Panc1 (cell line): ENCODE results near the gene LRRC25. TPM values are rescaled to one million over a fixed set of nuclear protein-coding genes. Genes with fewer than 3 reads are reported as not detected.
"Not testable (repeated sequence)": the region's sequence is repeated elsewhere in the genome, so short reads cannot be mapped to it uniquely, and the experiment has no call there.

ENCODE experiments used
- ATAC-seq: fragments of 200-7000 bp; cut with Tn5 transposase; 2 replicates; pipeline ENCODE4 v1.9.1; 2020; ENCODE audit warnings: mild to moderate bottlenecking, moderate library complexity
- BruUV-seq: library from RNA; stranded (reverse); fragments of 400-500 nt; replicated peaks from 2 replicates; lab custom pipeline; 2021; lab: Mats Ljungman, UMichigan
- CTCF ChIA-PET: fragments of 300-600 bp; sonication (Branson Sonifier 250); formaldehyde crosslinking; loops from one replicate; lab custom pipeline; 2022; ENCODE audit warnings: antibody characterized with exemption; lab: Charles Lee
- POLR2A ChIA-PET: fragments of 300-600 bp; sonication (Branson Sonifier 250); formaldehyde crosslinking; loops from one replicate; lab custom pipeline; 2022; ENCODE audit warnings: antibody characterized with exemption; lab: Charles Lee
- DNase-seq: peaks from one replicate; pipeline ENCODE4 v3.0.0-alpha.2; 2010; ENCODE audit warnings: low read depth, low spot score
- H3K27ac ChIP-seq: 2 replicates; pipeline ENCODE4 v1.5.1; 2011; ENCODE audit warnings: mild to moderate bottlenecking, low read length, inconsistent platforms
- H3K27me3 ChIP-seq: fragments of 200-500 bp; sonication (Bioruptor generic); 2 replicates; pipeline ENCODE4 v1.6.0; 2014; ENCODE audit warnings: low read length, inconsistent platforms; ENCODE audit not compliant: control insufficient read depth, insufficient read depth
- H3K36me3 ChIP-seq: fragments of 200-500 bp; sonication (Bioruptor generic); 2 replicates; pipeline ENCODE4 v1.5.1; 2014; ENCODE audit warnings: inconsistent platforms, mild to moderate bottlenecking, low read length, moderate library complexity; ENCODE audit not compliant: control insufficient read depth, insufficient read depth
- H3K4me1 ChIP-seq: 2 replicates; pipeline ENCODE4 v1.5.1; 2011; ENCODE audit warnings: inconsistent platforms, mild to moderate bottlenecking, low read length, moderate library complexity; ENCODE audit not compliant: control insufficient read depth, insufficient read depth
- H3K4me3 ChIP-seq, 2 experiments: 2 replicates each; pipeline ENCODE4 v1.5.1; 2011 to 2012; ENCODE audit warnings: low read depth in 2 of 2, low read length in 2 of 2, mild to moderate bottlenecking in 2 of 2, inconsistent platforms in 1 of 2, moderate library complexity in 1 of 2
- H3K9me3 ChIP-seq: fragments of 200-500 bp; sonication (Bioruptor generic); 2 replicates; pipeline ENCODE4 v1.5.1; 2014; ENCODE audit warnings: low read depth, mild to moderate bottlenecking, inconsistent platforms, low read length, moderate library complexity; ENCODE audit not compliant: control insufficient read depth, insufficient read depth
- CTCF ChIP-seq: fragments of 450-650 bp; IDR thresholded peaks from 2 replicates; pipeline ENCODE4 v1.5.1; 2017; ENCODE audit warnings: mild to moderate bottlenecking
- POLR2AphosphoS5 ChIP-seq: IDR thresholded peaks from 2 replicates; pipeline ENCODE4 v1.6.1; 2012; ENCODE audit warnings: mild to moderate bottlenecking, low read depth, low read length, moderate library complexity
- REST ChIP-seq, 2 experiments: IDR thresholded peaks; 2 replicates each; pipeline ENCODE4 v1.6.1; 2011 to 2012; ENCODE audit warnings: low read depth in 2 of 2, control low read depth in 1 of 2, low read length in 1 of 2, mild to moderate bottlenecking in 1 of 2, moderate library complexity in 1 of 2; ENCODE audit not compliant: insufficient read depth in 1 of 2
- SIN3A ChIP-seq: IDR thresholded peaks from 2 replicates; pipeline ENCODE4 v1.6.1; 2012; ENCODE audit warnings: low read depth, mild to moderate bottlenecking, low read length, moderate library complexity, borderline replicate concordance; ENCODE audit not compliant: insufficient read depth
- TCF7L2 ChIP-seq: IDR thresholded peaks from 2 replicates; pipeline ENCODE4 v1.6.1; 2011; ENCODE audit warnings: mild to moderate bottlenecking, low read depth, low read length, inconsistent platforms
- in situ Hi-C: cut with HindIII; loops from 2 replicates; pipeline ENCODE4 v1.10.0; 2016; ENCODE audit warnings: low sequenced_read_pairs, low pct_unique_long_range_greater_than_20kb
- intact Hi-C: fragments of 100-400 bp; cut with micrococcal nuclease; formaldehyde crosslinking; loops from one replicate; pipeline ENCODE4 v1.10.0; 2022; ENCODE audit not compliant: unreplicated experiment
- total RNA-seq: library from RNA; stranded (reverse); gene quantifications from one replicate; pipeline ENCODE4 v1.2.1, GENCODE V29; 2021; ENCODE audit not compliant: unreplicated experiment

The LRRC25 gene
- total RNA-seq, 1 experiment from 2014 or later: 0.15 TPM

GRCh38 chr19:18361646-18362045, 35.8 kb downstream of the LRRC25 start:
- in situ Hi-C loops (no loop called here), intact Hi-C loops (no loop called here)
- CTCF ChIA-PET: no interaction called here
- H3K36me3 ChIP-seq: no peaks in the 10 kb centered on the region
- POLR2A ChIA-PET: no interaction called here
- DNase-seq (no peak), ATAC-seq (no peak)
- TF ChIP-seq POLR2AphosphoS5 (no peak), SIN3A (no peak), REST (IDR thresholded peaks at IDR 0.05; ENCODE audit: insufficient read depth in 1 of 2, low read depth in 2 of 2, low read length in 1 of 2) (no peak), CTCF (no peak), TCF7L2 (no peak)
- H3K9me3 ChIP-seq: no peaks in the 10 kb centered on the region
- H3K27me3 ChIP-seq: no peaks in the 10 kb centered on the region
- no TSS peak for BruUV-seq
- peak overlapping the region; percentile 83; the same call in 1 of the 2 replicates for H3K27ac ChIP-seq
- no peak overlapping the region for H3K4me3 ChIP-seq
- H3K4me1 ChIP-seq: peaks cover 23% of the 10 kb centered on the region

- TF ChIP-seq CTCF (no peak), TCF7L2 (no peak), POLR2AphosphoS5 (no peak), SIN3A (no peak), REST (IDR thresholded peaks at IDR 0.05; ENCODE audit: insufficient read depth in 1 of 2, low read depth in 2 of 2, low read length in 1 of 2) (no peak)
- BruUV-seq: no TSS peak
- DNase-seq (no peak), ATAC-seq (no peak)
- Histone ChIP-seq H3K4me1 (no peaks in the 10 kb centered on the region), H3K36me3 (no peaks in the 10 kb centered on the region), H3K4me3 (no peak overlapping the region), H3K9me3 (no peaks in the 10 kb centered on the region), H3K27ac (peak overlapping the region; percentile 54), H3K27me3 (no peaks in the 10 kb centered on the region)
- in situ Hi-C loops (no loop called here), intact Hi-C loops (no loop called here)
- ChIA-PET POLR2A (no interaction called here), CTCF (interaction anchor here (0.5 kb wide), 1 partner anchor 29 kb away, joined by 3 read pairs; no protein-coding TSS in a partner anchor)
These were observed 40.4 kb downstream of the LRRC25 start for GRCh38 chr19:18357041-18357440.

GRCh38 chr19:18354743-18355142, 42.7 kb downstream of the LRRC25 start:
- CTCF ChIA-PET, ATAC-seq: not testable (repeated sequence)

More at GRCh38 chr19:18354743-18355142, 42.7 kb downstream of the LRRC25 start:
- H3K4me3 ChIP-seq, in situ Hi-C loops, H3K4me1 ChIP-seq, DNase-seq, H3K27me3 ChIP-seq, H3K9me3 ChIP-seq, BruUV-seq, H3K36me3 ChIP-seq, intact Hi-C loops: not testable (repeated sequence)
- POLR2A ChIA-PET: interaction anchor here (0.6 kb wide), 1 partner anchor 28 kb away, joined by 4 read pairs; no protein-coding TSS in a partner anchor
- peak overlapping the region; percentile 12; the same call in 1 of the 2 replicates for H3K27ac ChIP-seq
